Ishikawa (cell line): Measurements from ENCODE around the gene PDZD7.

Source experiments
- CEBPB ChIP-seq: IDR thresholded peaks from 2 replicates; pipeline ENCODE4 v1.6.1; 2012
- EGR1 ChIP-seq: IDR thresholded peaks from 2 replicates; pipeline ENCODE4 v1.6.1; 2012
- EP300 ChIP-seq: IDR thresholded peaks from 2 replicates; pipeline ENCODE4 v1.6.1; 2012; ENCODE audit warnings: borderline replicate concordance
- FOXM1 ChIP-seq: IDR thresholded peaks from 2 replicates; pipeline ENCODE4 v1.6.1; 2012; ENCODE audit warnings: low read depth, borderline replicate concordance
- NFIC ChIP-seq: IDR thresholded peaks from 2 replicates; pipeline ENCODE4 v1.6.1; 2012
- RAD21 ChIP-seq: IDR thresholded peaks from 2 replicates; pipeline ENCODE4 v1.6.1; 2012; ENCODE audit warnings: low read depth
- TAF1 ChIP-seq: IDR thresholded peaks from 2 replicates; pipeline ENCODE4 v1.6.1; 2012; ENCODE audit warnings: low read depth, mild to moderate bottlenecking
- TEAD4 ChIP-seq: IDR thresholded peaks from 2 replicates; pipeline ENCODE4 v1.6.1; 2012
- TF ChIP-seq, protein P1 (sequence below): IDR thresholded peaks from 2 replicates; pipeline ENCODE4 v1.6.1; 2012
- TF ChIP-seq, protein P2 (sequence below): IDR thresholded peaks from 2 replicates; pipeline ENCODE4 v1.6.1; 2012; ENCODE audit warnings: low read depth, mild to moderate bottlenecking

DNA sequence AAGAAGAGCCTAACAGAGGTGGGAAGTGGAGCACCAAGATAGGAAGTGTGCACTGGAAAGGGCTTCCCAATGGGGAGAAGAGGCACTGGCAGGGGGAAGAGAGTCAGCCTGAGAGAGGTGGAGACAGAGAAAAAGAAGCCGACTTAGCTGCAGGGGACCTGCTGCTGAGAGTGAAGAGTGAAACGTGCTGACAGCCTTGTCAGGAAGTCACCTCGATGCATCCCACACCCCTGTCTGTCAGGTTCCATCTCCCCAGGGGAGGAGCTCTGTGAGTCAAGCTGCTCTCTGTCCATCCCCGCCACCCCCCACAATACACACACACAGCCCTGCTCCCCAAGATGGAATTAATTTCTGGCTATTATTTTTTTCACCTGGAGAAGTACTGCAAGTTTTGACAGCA is 44.8 kb upstream of the PDZD7 start:
- TF ChIP-seq EP300 (no peak), TAF1 (no peak), RAD21 (no peak), EGR1 (no peak), CEBPB (no peak), TEAD4 (no peak), FOXM1 (no peak), NFIC (no peak)
- TF ChIP-seq, protein P1, sequence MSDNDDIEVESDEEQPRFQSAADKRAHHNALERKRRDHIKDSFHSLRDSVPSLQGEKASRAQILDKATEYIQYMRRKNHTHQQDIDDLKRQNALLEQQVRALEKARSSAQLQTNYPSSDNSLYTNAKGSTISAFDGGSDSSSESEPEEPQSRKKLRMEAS = no peak
- TF ChIP-seq, protein P2, sequence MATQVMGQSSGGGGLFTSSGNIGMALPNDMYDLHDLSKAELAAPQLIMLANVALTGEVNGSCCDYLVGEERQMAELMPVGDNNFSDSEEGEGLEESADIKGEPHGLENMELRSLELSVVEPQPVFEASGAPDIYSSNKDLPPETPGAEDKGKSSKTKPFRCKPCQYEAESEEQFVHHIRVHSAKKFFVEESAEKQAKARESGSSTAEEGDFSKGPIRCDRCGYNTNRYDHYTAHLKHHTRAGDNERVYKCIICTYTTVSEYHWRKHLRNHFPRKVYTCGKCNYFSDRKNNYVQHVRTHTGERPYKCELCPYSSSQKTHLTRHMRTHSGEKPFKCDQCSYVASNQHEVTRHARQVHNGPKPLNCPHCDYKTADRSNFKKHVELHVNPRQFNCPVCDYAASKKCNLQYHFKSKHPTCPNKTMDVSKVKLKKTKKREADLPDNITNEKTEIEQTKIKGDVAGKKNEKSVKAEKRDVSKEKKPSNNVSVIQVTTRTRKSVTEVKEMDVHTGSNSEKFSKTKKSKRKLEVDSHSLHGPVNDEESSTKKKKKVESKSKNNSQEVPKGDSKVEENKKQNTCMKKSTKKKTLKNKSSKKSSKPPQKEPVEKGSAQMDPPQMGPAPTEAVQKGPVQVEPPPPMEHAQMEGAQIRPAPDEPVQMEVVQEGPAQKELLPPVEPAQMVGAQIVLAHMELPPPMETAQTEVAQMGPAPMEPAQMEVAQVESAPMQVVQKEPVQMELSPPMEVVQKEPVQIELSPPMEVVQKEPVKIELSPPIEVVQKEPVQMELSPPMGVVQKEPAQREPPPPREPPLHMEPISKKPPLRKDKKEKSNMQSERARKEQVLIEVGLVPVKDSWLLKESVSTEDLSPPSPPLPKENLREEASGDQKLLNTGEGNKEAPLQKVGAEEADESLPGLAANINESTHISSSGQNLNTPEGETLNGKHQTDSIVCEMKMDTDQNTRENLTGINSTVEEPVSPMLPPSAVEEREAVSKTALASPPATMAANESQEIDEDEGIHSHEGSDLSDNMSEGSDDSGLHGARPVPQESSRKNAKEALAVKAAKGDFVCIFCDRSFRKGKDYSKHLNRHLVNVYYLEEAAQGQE = no peak
